OCI-LY1 (cell line): ENCODE measurements around the gene LRTM2.

ENCODE experiments used
- CTCF ChIP-seq: fragments of 200-600 bp; sonication (generic), shearing (Covaris generic); IDR thresholded peaks from 2 replicates; pipeline ENCODE4 v1.5.1; 2017; ENCODE audit warnings: mild to moderate bottlenecking, antibody characterized with exemption, low read length, moderate library complexity, mixed read lengths
- EZH2 ChIP-seq: fragments of 200-600 bp; sonication (generic), shearing (Covaris generic); IDR thresholded peaks from 2 replicates; pipeline ENCODE4 v1.8.0; 2017; ENCODE audit warnings: borderline replicate concordance, mixed run types, mild to moderate bottlenecking, antibody characterized with exemption, low read length, moderate library complexity, mixed read lengths

DNA sequence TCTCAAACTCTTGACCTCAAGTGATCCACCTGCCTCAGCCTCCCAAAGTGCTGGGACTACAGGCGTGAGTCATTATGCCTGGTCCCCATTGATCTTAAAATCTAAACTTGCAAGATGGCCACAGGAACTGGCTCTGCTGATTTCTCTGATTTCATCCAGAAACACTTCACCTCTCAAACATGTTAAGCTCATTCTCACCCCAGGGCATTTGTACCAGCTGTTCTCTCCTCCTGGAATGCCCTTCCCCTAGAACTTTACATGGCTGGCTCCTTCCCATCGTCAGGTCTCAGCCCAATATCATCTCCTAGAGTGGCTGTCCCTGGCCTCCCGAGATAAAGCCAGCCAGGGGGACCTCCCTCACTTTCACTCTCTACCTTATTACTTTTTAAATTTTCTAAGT lies 5.3 kb upstream of the LRTM2 start:
- TF ChIP-seq EZH2 (no peak), CTCF (no peak)
